Tibial artery (tissue), 4 donors: Measurements from ENCODE around the gene PLEKHA5.
"Not testable (repeated sequence)": the region's sequence is repeated elsewhere in the genome, so short reads cannot be mapped to it uniquely, and the experiment has no call there.

ENCODE experiments used
- DNase-seq, 2 donors: peaks; one replicate each; pipeline ENCODE4 v3.0.0-alpha.2; 2019
- H3K27ac ChIP-seq, 2 donors: fragments of 200-600 bp; sonication (generic) in 1 of 2; 1 replicate in 1 of 2; 2 replicates in 1 of 2; pipeline ENCODE4 v1.5.1; 2018 to 2019; ENCODE audit warnings: mild to moderate bottlenecking in 1 of 2
- H3K27me3 ChIP-seq, 2 donors: fragments of 200-600 bp; sonication (generic) in 1 of 2; one replicate each; pipeline versions ENCODE4 v1.5.1 to v1.6.0; 2016 to 2019
- H3K36me3 ChIP-seq, 3 donors: fragments of 200-600 bp; sonication (generic) in 2 of 3; one replicate each; pipeline ENCODE4 v1.5.1; 2016 to 2019; ENCODE audit warnings: mild to moderate bottlenecking in 2 of 3
- H3K4me1 ChIP-seq, 4 donors: fragments of 200-600 bp; sonication (generic) in 2 of 4; 1 replicate in 3 of 4; 2 replicates in 1 of 4; pipeline ENCODE4 v1.5.1; 2016 to 2019
- H3K4me3 ChIP-seq, 2 donors: fragments of 200-600 bp; sonication (generic) in 1 of 2; 1 replicate in 1 of 2; 2 replicates in 1 of 2; pipeline ENCODE4 v1.5.1; 2018 to 2019; ENCODE audit warnings: mild to moderate bottlenecking in 2 of 2
- H3K9me3 ChIP-seq, 3 donors: fragments of 200-600 bp; sonication (generic) in 1 of 3; one replicate each; pipeline ENCODE4 v1.5.1; 2016 to 2019
- CTCF ChIP-seq, 2 experiments: fragments of 200-600 bp in 1 of 2; fragments of 450-650 bp in 1 of 2; IDR thresholded peaks; one replicate each; pipeline ENCODE4 v1.5.1; 2017 to 2019; ENCODE audit warnings: antibody characterized with exemption in 2 of 2, mild to moderate bottlenecking in 1 of 2, moderate library complexity in 1 of 2
- intact Hi-C: fragments of 100-400 bp; cut with DNase I; formaldehyde crosslinking; loops from one replicate; pipeline ENCODE4 v1.15.0; 2023; ENCODE audit warnings: low total_unique reads

PLEKHA5 gene

DNA sequence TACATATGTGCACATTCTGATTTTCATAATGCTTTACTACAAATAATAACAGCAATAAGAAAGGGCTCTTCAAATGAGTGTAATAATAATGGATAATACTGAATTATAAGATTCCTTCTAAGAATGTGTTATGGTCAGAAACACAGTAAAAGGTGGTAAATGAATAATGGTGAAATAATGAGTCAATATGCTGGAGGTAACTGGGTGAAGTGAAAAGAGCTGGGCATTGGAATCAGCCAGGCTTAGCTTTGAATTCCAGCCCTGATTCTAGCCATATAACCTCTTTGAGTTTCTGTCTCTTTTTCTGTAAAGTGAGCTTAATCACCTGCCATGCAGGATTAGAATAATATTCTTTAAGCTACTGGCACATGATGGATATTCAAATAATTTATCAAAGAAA is 39.1 kb downstream of the PLEKHA5 start:
- no peaks in the 10 kb centered on the region for H3K27me3 ChIP-seq
- DNase-seq: no peak
- no peaks in the 10 kb centered on the region for H3K36me3 ChIP-seq
- H3K4me1 ChIP-seq: no peaks in the 10 kb centered on the region
- intact Hi-C loops: no loop called here
- no peak for TF ChIP-seq CTCF (IDR thresholded peaks at IDR 0.05)
- H3K27ac ChIP-seq: no peak overlapping the region
- H3K4me3 ChIP-seq: no peak overlapping the region
- no peaks in the 10 kb centered on the region for H3K9me3 ChIP-seq

GRCh38 chr12:19169222-19169621 is 39.7 kb downstream of the PLEKHA5 start:
- intact Hi-C loops: no loop called here
- Histone ChIP-seq H3K9me3 (no peaks in the 10 kb centered on the region), H3K36me3 (no peaks in the 10 kb centered on the region), H3K27ac (no peak overlapping the region), H3K4me1 (no peaks in the 10 kb centered on the region), H3K4me3 (no peak overlapping the region), H3K27me3 (no peaks in the 10 kb centered on the region)
- DNase-seq: no peak
- no peak for TF ChIP-seq CTCF (IDR thresholded peaks at IDR 0.05)

GRCh38 chr12:19170286-19170685 is 40.8 kb downstream of the PLEKHA5 start:
- intact Hi-C loops: loop anchor here (10.0 kb wide), 1 partner anchor 925 kb away; no protein-coding TSS in a partner anchor
- not testable (repeated sequence) for H3K27ac ChIP-seq, H3K9me3 ChIP-seq, DNase-seq, H3K4me3 ChIP-seq, H3K4me1 ChIP-seq, H3K36me3 ChIP-seq, H3K27me3 ChIP-seq

DNA sequence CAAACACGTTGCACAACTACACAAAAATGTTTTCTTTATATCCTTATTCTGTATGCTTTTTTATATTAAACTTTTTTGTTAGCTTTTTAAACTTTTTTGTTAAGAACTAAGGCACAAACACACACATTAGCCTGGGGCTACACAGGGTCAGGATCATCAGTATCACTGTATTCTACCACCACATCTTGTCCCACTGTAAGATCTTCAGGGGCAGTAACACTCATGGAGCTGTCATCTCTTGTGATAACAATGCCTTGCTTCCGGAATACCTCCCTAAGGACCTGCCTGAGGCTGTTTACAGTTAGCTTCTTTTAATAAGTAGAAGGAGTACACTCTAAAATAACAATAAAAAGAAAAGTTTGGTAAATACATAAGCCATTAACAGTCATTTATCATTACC is 42.2 kb downstream of the PLEKHA5 start:
- Histone ChIP-seq H3K27ac (no peak overlapping the region), H3K4me3 (no peak overlapping the region), H3K27me3 (no peaks in the 10 kb centered on the region), H3K36me3 (no peaks in the 10 kb centered on the region), H3K9me3 (no peaks in the 10 kb centered on the region), H3K4me1 (no peaks in the 10 kb centered on the region)
- intact Hi-C loops: loop anchor here (10.0 kb wide), 1 partner anchor 927 kb away; no protein-coding TSS in a partner anchor
- DNase-seq: no peak
- TF ChIP-seq CTCF (IDR thresholded peaks at IDR 0.05): no peak

GRCh38 chr12:19177754-19178153 is 48.2 kb downstream of the PLEKHA5 start:
- H3K27me3 ChIP-seq: no peaks in the 10 kb centered on the region
- intact Hi-C loops: loop anchor here (10.0 kb wide), 1 partner anchor 933 kb away; no protein-coding TSS in a partner anchor
- no peaks in the 10 kb centered on the region for H3K36me3 ChIP-seq
- no peak overlapping the region for H3K4me3 ChIP-seq
- no peak for DNase-seq
- H3K4me1 ChIP-seq: peaks cover 0 to 8% (median 0%) of the 10 kb centered on the region in 4 donors
- TF ChIP-seq CTCF (IDR thresholded peaks at IDR 0.05): no peak
- no peak overlapping the region for H3K27ac ChIP-seq
- no peaks in the 10 kb centered on the region for H3K9me3 ChIP-seq

DNA sequence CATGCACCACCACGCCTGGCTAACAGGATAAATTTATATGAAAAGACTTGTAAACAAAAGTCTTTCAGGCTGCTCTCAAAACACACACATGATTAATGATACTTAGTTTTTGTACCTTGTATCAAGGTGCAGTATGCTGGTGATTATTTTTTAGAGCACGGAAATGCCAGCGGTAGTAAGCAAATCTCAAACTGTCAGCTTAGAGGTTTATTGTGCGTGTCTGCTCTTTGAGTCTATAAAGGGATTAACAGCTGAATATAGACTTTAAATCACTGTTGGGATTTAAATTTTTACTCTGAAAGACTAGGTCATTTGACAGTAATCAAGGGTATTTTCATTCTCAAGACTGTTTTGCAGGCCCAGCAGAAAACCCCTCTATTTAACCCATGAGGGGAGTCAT is 50.5 kb downstream of the PLEKHA5 start:
- Histone ChIP-seq H3K9me3 (no peaks in the 10 kb centered on the region), H3K4me3 (no peak overlapping the region), H3K36me3 (no peaks in the 10 kb centered on the region), H3K4me1 (peaks cover 0 to 8% (median 0%) of the 10 kb centered on the region in 4 donors), H3K27me3 (no peaks in the 10 kb centered on the region), H3K27ac (no peak overlapping the region)
- TF ChIP-seq CTCF (IDR thresholded peaks at IDR 0.05): no peak
- DNase-seq: no peak
- intact Hi-C loops: loop anchor here (5.0 to 10.0 kb wide), 2 partner anchors 107 to 935 kb away; no protein-coding TSS in a partner anchor
